BJ (cell line): ENCODE results near the gene TEKT5. TPM values are rescaled to one million over a fixed set of nuclear protein-coding genes. Genes with fewer than 3 reads are reported as not detected.
"Not testable (repeated sequence)": the region's sequence is repeated elsewhere in the genome, so short reads cannot be mapped to it uniquely, and the experiment has no call there.

Experiments used
- CTCF ChIA-PET: fragments of 350-600 bp; formaldehyde crosslinking; extraction: SDS; loops from one replicate; lab custom pipeline; 2021; ENCODE audit warnings: antibody characterized with exemption, inconsistent platforms; lab: Yijun Ruan, JAX
- POLR2A ChIA-PET: fragments of 300-600 bp; sonication (Branson Sonifier 250); formaldehyde crosslinking; extraction: SDS; loops from one replicate; lab custom pipeline; 2021; ENCODE audit warnings: antibody characterized with exemption; lab: Charles Lee
- DNase-seq: peaks from one replicate; pipeline ENCODE4 v3.0.0-alpha.2; 2011; ENCODE audit warnings: low read depth
- H3K27me3 ChIP-seq: 2 replicates; pipeline ENCODE4 v1.6.0; 2011; ENCODE audit warnings: low read length; ENCODE audit not compliant: control insufficient read depth, insufficient read depth
- H3K36me3 ChIP-seq: 2 replicates; pipeline ENCODE4 v1.5.1; 2011; ENCODE audit warnings: low read length; ENCODE audit not compliant: control insufficient read depth, insufficient read depth
- H3K4me3 ChIP-seq: 2 replicates; pipeline ENCODE4 v1.5.1; 2011; ENCODE audit warnings: low read depth, mild to moderate bottlenecking, control low read depth, low read length
- polyA plus RNA-seq: library from polyadenylated mRNA; depleted of rRNA; stranded (reverse); fragments of >200 nt; gene quantifications from 2 replicates; pipeline ENCODE4 v1.2.3, GENCODE V29; 2011
- TF ChIP-seq, protein P1 (sequence below): IDR thresholded peaks from 2 replicates; pipeline ENCODE4 v1.5.1; 2011; ENCODE audit warnings: low read depth, mild to moderate bottlenecking, control low read depth, inconsistent platforms, low read length, moderate library complexity; ENCODE audit not compliant: insufficient read depth

TEKT5 gene
- polyA plus RNA-seq, 1 experiment: not detected

DNA sequence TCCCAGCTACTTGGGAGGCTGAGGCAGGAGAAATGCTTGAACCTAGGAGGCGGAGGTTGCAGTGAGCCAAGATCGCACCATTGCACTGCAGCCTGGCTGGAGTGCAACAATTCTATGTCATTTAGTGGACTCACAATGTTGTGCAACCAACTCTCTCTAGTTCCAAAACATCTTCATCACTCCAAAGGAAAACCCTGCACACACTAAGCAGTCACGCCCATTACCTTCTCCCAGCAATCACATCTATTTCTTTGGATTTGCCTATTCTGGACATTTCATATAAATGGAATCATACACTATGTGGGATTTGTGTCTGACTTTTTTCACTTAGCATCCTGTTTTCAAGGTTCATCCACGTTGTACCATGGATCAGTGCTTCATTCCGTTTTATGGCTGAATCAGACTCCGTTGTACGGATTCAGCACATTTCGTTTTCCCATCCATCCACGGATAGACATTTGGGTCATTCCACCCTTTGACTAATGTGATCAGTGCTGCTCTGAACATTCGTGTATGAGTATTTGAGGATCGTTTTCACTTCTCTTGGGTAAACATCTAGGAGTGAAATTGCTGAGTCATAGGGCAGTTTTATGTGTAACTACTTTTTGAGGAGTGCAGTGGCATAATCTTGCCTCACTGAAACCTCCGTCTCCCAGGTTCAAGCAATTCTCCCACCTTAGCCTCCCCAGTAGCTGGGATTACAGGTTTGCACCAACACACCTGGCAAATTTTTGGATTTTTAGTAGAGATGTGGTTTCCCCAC lies 69.0 kb downstream of the TEKT5 start:
- CTCF ChIA-PET: no interaction called here
- no peaks in the 10 kb centered on the region for H3K36me3 ChIP-seq
- TF ChIP-seq, protein P1, sequence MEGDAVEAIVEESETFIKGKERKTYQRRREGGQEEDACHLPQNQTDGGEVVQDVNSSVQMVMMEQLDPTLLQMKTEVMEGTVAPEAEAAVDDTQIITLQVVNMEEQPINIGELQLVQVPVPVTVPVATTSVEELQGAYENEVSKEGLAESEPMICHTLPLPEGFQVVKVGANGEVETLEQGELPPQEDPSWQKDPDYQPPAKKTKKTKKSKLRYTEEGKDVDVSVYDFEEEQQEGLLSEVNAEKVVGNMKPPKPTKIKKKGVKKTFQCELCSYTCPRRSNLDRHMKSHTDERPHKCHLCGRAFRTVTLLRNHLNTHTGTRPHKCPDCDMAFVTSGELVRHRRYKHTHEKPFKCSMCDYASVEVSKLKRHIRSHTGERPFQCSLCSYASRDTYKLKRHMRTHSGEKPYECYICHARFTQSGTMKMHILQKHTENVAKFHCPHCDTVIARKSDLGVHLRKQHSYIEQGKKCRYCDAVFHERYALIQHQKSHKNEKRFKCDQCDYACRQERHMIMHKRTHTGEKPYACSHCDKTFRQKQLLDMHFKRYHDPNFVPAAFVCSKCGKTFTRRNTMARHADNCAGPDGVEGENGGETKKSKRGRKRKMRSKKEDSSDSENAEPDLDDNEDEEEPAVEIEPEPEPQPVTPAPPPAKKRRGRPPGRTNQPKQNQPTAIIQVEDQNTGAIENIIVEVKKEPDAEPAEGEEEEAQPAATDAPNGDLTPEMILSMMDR: no peak
- H3K27me3 ChIP-seq: no peaks in the 10 kb centered on the region; the same call in 1 of the 2 replicates
- no peak for DNase-seq
- H3K4me3 ChIP-seq: no peak overlapping the region
- POLR2A ChIA-PET: no interaction called here

DNA sequence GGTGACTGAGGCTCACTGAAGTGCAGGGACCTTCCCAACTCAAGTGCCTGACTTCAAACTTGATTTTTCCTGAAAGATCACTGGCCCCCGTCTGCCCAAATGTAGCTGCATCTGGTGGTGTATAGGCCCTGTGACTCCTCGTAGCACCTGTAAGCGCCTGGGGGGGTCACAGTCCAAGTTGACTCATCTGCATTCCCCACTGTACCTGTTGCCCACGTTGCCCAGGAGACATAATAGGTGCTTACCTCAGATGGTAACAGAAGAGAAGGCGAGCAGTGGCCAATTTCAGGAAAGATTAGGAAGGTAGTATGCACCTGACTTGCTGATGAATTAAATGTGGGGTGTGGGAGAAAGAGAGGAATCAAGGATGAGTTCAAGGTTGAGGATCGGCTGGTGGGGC lies 70.2 kb downstream of the TEKT5 start:
- Histone ChIP-seq H3K4me3 (no peak overlapping the region), H3K27me3 (no peaks in the 10 kb centered on the region; the same call in 1 of the 2 replicates), H3K36me3 (no peaks in the 10 kb centered on the region)
- ChIA-PET POLR2A (no interaction called here), CTCF (interaction anchor here (1.0 kb wide), 1 partner anchor 45 kb away, joined by 3 read pairs; no protein-coding TSS in a partner anchor)
- no peak for DNase-seq
- TF ChIP-seq, protein P1: no peak

DNA sequence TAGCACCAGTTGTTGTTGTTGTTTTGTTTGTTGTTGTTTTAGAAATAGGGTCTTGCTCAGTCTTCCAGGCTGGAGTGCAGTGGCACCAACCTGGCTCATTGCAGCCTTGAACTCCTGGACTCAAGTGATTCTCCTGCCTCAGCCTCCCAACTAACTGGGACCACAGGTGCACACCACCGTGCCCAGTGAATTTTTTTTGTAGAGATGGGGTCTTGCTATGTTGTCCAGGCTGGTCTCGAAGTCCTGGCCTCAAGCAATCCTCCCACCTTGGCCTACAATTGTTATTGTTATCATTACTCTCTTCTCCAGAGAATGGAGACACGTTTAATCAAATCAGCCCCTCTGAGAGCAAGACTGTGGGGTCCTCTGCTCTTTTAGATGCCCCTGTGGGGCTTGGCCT lies 71.7 kb downstream of the TEKT5 start:
- TF ChIP-seq, protein P1: no peak
- Histone ChIP-seq H3K4me3 (no peak overlapping the region), H3K36me3 (no peaks in the 10 kb centered on the region), H3K27me3 (no peaks in the 10 kb centered on the region)
- POLR2A ChIA-PET: no interaction called here
- no peak for DNase-seq
- CTCF ChIA-PET: interaction anchor here (1.4 kb wide), 1 partner anchor 44 kb away, joined by 3 read pairs; no protein-coding TSS in a partner anchor

DNA sequence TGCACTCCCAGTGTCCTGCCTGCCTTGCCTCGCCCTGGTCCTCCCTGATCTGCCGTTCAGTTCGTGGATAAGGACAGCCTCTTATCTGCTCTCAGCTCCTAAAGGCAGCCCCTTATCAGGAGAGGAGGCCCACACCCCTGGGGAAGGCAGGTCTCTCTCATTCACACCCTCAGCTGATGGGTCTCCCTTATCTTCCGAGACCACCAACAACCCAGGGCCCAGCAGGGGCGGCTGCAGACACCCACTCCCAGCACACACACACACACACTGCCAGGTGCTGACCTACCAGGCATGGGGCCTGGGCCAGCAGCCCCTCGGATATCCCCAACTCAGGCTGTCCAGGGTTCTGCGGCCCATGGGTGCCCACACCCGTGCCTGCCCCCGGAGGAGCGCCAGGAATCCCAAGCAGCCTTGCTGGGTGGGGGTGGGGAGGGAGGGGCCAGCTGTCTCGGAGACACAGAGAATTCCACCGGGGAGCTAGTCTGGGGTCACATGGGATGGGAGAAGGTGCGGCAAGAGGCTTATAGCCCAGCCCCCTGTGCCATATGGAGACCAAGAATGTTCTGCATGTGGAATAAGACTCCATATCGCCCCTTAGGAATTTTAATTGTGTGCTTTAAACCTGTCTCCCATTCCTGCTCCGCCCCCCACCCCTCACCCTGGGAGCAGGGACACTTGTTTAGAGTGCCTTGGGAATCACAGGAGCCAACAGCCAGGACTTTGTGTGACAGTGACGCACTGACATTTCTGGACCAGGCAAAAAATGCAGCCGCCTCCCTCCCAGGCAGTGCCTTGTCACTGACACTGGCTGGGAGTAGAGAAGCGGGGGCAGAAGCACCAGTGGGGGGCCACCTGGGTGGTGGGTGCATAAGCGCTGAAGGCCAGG lies 72.5 kb downstream of the TEKT5 start:
- POLR2A ChIA-PET: no interaction called here
- Histone ChIP-seq H3K4me3 (no peak overlapping the region), H3K36me3 (no peaks in the 10 kb centered on the region), H3K27me3 (no peaks in the 10 kb centered on the region)
- no peak for DNase-seq
- CTCF ChIA-PET: interaction anchor here (1.1 to 1.4 kb wide), 2 partner anchors 43 to 46 kb away, joined by 3 to 6 read pairs; no protein-coding TSS in a partner anchor
- TF ChIP-seq, protein P1: no peak

DNA sequence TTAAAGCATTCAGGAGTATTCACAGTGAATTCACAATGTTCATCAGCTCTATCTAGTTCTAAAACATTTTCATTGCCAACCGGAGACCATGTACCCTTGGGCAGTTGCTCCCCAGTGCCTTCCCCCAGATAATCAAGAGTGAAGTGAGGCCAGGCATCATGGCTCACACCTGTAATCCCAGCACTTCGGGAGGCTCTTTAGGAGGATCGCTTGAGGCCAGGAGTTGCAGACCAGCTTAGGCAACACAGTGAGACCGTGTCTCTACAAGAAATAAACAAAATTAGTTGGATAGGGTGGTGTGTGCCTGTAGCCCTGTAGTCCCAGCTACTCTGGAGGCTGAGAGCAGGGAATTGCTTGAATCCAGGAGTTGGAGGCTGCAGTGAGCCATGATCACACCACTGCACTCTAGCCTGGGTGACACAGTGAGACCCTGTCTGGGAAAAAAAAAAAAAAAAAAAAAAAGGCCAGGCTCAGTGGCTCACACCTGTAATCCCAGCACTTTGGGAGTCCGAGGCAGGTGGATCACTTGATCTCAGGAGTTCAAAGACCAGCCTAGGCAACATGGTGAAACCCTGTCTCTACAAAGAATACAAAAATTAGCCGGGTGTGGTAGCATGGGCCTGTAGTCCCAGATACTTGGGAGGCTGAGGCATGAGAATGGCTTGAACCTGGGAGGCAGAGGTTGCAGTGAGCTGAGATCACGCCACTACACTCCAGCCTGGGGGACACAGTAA lies 73.3 kb downstream of the TEKT5 start:
- H3K4me3 ChIP-seq, H3K27me3 ChIP-seq, H3K36me3 ChIP-seq, DNase-seq, POLR2A ChIA-PET: not testable (repeated sequence)
- CTCF ChIA-PET: interaction anchor here (1.1 to 1.7 kb wide), 3 partner anchors 20 to 47 kb away, joined by 3 to 6 read pairs (median 3); no protein-coding TSS in a partner anchor
